CD4-positive, alpha-beta T cell treated with Interleukin-6 for 4 hours (primary cell): Measurements from ENCODE around the gene TMEFF1.

ENCODE experiments used
- DNase-seq: peaks from one replicate; pipeline ENCODE4 v3.0.0-alpha.2; 2020; ENCODE audit warnings: mixed read lengths

The TMEFF1 gene

GRCh38 chr9:100626949-100627348 is 154.0 kb downstream of the TMEFF1 start:
- DNase-seq, result no peak
